Superior temporal gyrus (tissue), 1 donor: ENCODE measurements around the gene PPARD.
"Not testable (repeated sequence)": the region's sequence is repeated elsewhere in the genome, so short reads cannot be mapped to it uniquely, and the experiment has no call there.

Source experiments
- DNase-seq: peaks from one replicate; pipeline ENCODE4 v3.0.0-alpha.2; 2016; ENCODE audit errors: extremely low spot score

Gene PPARD

GRCh38 chr6:35312076-35312800 is 30.1 kb upstream of the PPARD start:
- DNase-seq = no peak

DNA sequence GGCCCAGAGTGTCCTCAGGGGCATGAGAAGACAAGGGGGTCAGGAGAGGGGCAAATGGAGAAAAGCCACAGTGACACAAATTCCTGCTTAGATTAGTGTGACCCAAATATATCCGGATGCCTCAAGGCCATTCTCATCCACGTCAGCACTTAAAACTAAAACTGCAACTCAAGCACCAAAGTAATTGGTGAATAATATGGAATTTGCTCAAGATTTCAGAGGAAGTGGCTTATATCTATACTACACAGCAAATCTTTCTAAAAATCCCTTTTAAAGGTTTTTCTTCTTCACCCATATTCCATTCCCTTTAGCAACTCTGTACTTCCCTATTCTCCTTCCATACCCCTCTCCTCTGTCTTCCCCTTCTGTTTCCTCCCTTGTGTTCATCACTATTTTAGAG is 29.6 kb upstream of the PPARD start:
- no peak for DNase-seq

DNA sequence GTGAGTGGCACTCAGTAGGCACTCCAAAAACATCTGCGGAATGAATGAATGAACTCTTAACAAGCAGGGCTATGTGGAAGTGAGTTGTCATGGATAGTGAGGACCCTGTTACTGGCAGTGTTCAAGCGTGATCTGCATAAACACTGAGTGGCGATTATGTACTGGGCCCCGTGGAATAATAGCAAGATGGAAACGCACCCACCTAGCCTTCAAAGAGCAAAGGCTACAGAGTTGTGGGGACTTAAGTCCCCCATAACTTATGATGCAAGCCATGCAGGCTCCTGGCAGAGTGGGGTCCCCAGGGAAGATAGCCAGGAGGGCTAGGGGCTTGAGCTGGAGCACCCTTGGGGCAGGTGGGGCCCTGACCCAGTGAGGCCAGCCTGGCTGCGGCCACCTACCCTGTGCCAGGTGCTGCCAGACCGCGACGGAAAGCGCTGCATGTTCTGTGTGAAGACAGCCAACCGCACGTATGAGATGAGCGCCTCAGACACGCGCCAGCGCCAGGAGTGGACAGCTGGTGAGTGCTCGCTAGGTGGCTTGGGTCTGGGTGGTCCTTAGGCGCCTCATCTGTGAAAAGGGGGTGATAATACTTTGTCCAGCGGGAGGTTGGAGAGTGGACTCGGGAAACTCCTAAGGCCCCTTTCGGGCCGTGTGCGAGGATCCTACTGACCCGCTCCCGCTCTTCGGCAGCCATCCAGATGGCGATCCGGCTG is 24.7 kb upstream of the PPARD start:
- DNase-seq = no peak

GRCh38 chr6:35318196-35319171 is 23.9 kb upstream of the PPARD start:
- DNase-seq = peak; percentile 73

DNA sequence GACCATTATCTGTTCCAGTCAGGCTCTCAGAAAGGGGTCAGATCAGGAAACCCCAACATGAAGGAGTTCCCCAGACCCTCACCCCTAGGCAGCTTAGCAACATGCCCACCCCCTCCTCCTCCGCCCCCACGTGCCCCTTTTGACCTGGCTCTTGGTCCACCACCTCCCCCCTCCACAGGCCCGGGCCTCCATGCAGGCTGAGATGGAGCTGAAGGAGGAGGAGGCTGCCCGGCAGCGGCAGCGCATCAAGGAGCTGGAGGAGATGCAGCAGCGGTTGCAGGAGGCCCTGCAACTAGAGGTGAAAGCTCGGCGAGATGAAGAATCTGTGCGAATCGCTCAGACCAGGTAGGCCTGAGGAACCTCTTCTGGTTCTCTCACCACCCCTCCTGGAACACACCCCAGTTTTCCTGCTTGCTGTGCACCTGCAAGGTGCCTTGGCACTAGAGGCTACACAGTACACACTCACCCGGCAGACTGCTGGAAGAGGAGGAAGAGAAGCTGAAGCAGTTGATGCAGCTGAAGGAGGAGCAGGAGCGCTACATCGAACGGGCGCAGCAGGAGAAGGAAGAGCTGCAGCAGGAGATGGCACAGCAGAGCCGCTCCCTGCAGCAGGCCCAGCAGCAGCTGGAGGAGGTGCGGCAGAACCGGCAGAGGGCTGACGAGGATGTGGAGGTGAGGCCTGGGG is 22.9 kb upstream of the PPARD start:
- no peak for DNase-seq

- DNase-seq = no peak
Measured at GRCh38 chr6:35320031-35320410, 22.3 kb upstream of the PPARD start.

- no peak for DNase-seq
Measured at GRCh38 chr6:35321091-35321490, 21.3 kb upstream of the PPARD start.

- no peak for DNase-seq
Measured at GRCh38 chr6:35327349-35328027, 14.9 kb upstream of the PPARD start.

- no peak for DNase-seq
Measured at GRCh38 chr6:35328108-35328723, 14.1 kb upstream of the PPARD start.

DNA sequence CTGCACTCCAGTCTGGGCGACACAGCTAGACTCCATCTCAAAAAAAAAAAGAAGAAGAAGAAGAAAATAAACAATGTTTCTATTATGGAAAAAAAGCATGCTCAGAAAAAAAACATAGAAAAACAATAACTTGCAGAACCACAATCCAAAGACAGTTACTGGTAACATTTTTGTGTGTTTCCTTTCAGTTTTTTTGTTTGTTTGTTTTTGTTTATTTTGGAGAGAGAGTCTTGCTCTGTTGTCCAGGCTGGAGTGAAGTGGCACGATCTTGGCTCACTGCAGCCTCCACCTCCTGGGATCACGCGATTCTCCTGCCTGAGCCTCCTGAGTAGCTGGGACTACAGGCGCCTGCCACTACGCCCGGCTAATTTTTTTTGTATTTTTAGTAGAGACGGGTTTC is 13.4 kb upstream of the PPARD start:
- not testable (repeated sequence) for DNase-seq

GRCh38 chr6:35330541-35331119 is 11.7 kb upstream of the PPARD start:
- no peak for DNase-seq

- not testable (repeated sequence) for DNase-seq
Measured at GRCh38 chr6:35332074-35332887, 10.1 kb upstream of the PPARD start.

GRCh38 chr6:35341557-35341956 is 801 bp upstream of the PPARD start:
- DNase-seq = no peak

- peak; percentile 22 for DNase-seq
Measured at GRCh38 chr6:35343092-35343834, 905 bp downstream of the PPARD start.

- no peak for DNase-seq
Measured at GRCh38 chr6:35343835-35344550, 1.6 kb downstream of the PPARD start.

GRCh38 chr6:35351422-35351821 is 9.1 kb downstream of the PPARD start:
- no peak for DNase-seq

DNA sequence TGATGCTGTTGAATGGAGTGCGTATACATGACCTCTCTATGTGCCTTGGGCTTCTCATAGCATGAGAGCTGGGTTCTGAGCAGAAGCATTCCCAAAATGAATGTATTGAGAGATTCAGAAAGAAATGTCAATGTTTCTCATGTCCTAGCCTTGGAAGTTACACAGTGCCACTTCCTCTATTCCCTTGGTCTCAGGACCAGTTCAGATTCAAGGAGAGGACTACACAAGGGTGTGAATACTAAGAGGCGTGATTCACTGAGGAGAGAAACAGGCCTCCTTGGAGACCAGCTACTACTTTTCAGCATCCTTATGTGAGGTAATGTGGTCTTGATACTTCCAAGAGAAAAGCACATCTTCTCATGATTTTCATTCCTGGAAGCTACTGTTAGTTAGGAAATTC is 10.4 kb downstream of the PPARD start:
- DNase-seq = no peak
